HTR-8/SVneo (cell line): ENCODE measurements around the gene MACROH2A2.
"Not testable (repeated sequence)": the region's sequence is repeated elsewhere in the genome, so short reads cannot be mapped to it uniquely, and the experiment has no call there.

ENCODE experiments used
- DNase-seq: peaks from one replicate; pipeline ENCODE4 v3.0.0; 2011; ENCODE audit warnings: low spot score, mixed read lengths; ENCODE audit not compliant: insufficient read length
- FAIRE-seq: peaks from 2 replicates; lab custom pipeline; 2011; peaks lifted over from hg19 to GRCh38; lab: Jason Lieb, UNC

The MACROH2A2 gene

GRCh38 chr10:70145666-70146488 is 93.2 kb downstream of the MACROH2A2 start:
- FAIRE-seq (peak; percentile 89), DNase-seq (peak; percentile 57)

- DNase-seq (peak; percentile 98), FAIRE-seq (peak; percentile 86)
Observed at GRCh38 chr10:70146489-70147258, 94.0 kb downstream of the MACROH2A2 start, which contains the start of gene TYSND1. TSS of gene TYSND1 (minus strand) at chr10:70146700. CDS start at chr10:70146586, 114 bp downstream.

- DNase-seq (no peak), FAIRE-seq (no peak)
Observed at GRCh38 chr10:70147259-70147625, 94.6 kb downstream of the MACROH2A2 start.

GRCh38 chr10:70148516-70148915 is 95.9 kb downstream of the MACROH2A2 start:
- no peak for FAIRE-seq

GRCh38 chr10:70155255-70155838 is 102.7 kb downstream of the MACROH2A2 start:
- FAIRE-seq (no peak), DNase-seq (no peak)

More at GRCh38 chr10:70148516-70148915, 95.9 kb downstream of the MACROH2A2 start:
- DNase-seq: no peak

GRCh38 chr10:70158113-70158512 is 105.5 kb downstream of the MACROH2A2 start:
- no peak for DNase-seq
- no peak for FAIRE-seq

- not testable (repeated sequence) for DNase-seq, FAIRE-seq
Observed at GRCh38 chr10:70159366-70159765, 106.7 kb downstream of the MACROH2A2 start.

- FAIRE-seq: no peak
- DNase-seq: no peak
Observed at GRCh38 chr10:70160798-70161197, 108.2 kb downstream of the MACROH2A2 start.
